GM13976 (cell line): ENCODE data around the gene DUSP15.

Experiments used
- DNase-seq: peaks from one replicate; pipeline ENCODE4 v3.0.0; 2012; ENCODE audit warnings: low spot score
- CTCF ChIP-seq: IDR thresholded peaks from 2 replicates; pipeline ENCODE4 v1.5.1; 2012; ENCODE audit warnings: borderline replicate concordance, mild to moderate bottlenecking; ENCODE audit not compliant: insufficient read depth; ENCODE audit errors: extremely low read depth, missing control alignments, control extremely low read depth
- in situ Hi-C: fragments of 300-500 bp; cut with MboI; formaldehyde crosslinking; loops from one replicate; pipeline ENCODE4 v1.12.0; 2022; ENCODE audit warnings: low sequenced_read_pairs, mixed read lengths, inconsistent platforms; ENCODE audit not compliant: unreplicated experiment

Gene DUSP15

GRCh38 chr20:31894980-31895675 lies 24.8 kb upstream of the DUSP15 start:
- no peak for TF ChIP-seq CTCF
- DNase-seq: peak; percentile 85
- in situ Hi-C loops: no loop called here

GRCh38 chr20:31890646-31891045 lies 20.3 kb upstream of the DUSP15 start:
- in situ Hi-C loops: no loop called here
- no peak for TF ChIP-seq CTCF
- no peak for DNase-seq

DNA sequence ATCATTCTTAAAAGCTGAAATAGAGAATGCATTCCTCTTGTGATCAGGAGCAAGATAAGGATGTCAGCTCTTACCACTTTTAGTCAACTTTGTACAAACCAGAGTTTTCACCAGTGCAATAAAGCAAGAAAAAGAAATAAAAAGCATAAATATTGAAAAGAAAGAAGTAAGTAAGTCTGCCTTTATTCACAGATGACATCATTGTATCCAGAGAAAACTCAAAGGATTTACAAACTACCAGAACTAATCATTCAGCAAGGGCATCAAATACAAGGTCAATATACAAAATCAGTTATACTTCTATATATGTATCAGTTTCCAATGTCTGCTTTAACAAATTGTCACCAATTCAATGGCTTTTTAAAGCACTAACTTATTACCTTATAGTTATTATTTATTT lies 13.5 kb upstream of the DUSP15 start:
- in situ Hi-C loops: no loop called here
- no peak for DNase-seq
- no peak for TF ChIP-seq CTCF

DNA sequence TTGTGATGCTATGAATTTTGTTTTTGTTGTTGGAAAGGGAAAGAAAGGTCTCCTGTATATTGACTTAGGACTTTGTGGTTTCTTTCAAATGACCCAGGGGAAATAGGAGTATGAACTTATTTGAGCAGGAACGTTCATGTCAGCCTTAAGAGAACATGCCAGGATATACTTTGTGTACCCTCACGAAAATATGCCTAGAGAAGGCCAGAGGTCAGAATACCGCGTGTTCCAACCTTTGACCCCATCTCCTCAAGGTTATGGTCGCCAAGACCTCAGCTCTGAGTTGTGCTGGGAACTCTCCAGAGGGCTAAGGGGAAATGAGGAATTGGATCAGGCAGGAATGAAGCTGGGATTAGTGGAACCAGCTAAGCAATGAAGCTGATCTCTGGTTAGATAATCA lies 11.6 kb upstream of the DUSP15 start:
- TF ChIP-seq CTCF: no peak
- in situ Hi-C loops: no loop called here
- DNase-seq: no peak

- in situ Hi-C loops: no loop called here
- DNase-seq: peak; percentile 92
- no peak for TF ChIP-seq CTCF
These were observed 9.0 kb upstream of the DUSP15 start for GRCh38 chr20:31879143-31879987.

DNA sequence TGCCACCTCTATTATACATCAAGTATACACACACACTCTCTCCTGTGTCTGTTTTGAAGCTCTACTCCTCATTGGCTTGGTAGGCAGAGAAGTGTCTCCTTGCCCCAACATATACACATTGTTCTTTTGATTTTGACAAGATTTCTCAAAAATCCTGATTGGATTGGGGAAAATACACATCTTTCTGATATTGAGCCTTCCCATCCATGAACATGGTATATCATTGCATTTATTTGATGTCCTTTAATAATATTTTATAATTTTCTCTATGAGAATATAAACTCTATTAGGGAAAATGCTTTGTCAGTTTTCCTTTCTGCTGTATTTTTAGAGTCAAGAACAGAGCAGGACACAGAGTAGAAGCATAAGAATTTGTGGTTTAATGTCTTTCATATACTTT lies 7.4 kb upstream of the DUSP15 start:
- TF ChIP-seq CTCF: no peak
- in situ Hi-C loops: no loop called here
- no peak for DNase-seq
